Left hindlimb (tissue), 1 donor: ENCODE results near the gene STEAP1B.
"Not testable (repeated sequence)": the region's sequence is repeated elsewhere in the genome, so short reads cannot be mapped to it uniquely, and the experiment has no call there.

ENCODE experiments used
- DNase-seq: peaks from one replicate; pipeline ENCODE4 v3.0.0-alpha.2; 2018

STEAP1B gene

GRCh38 chr7:22499888-22500689 lies at the start of gene STEAP1B:
Gene STEAP1B, minus strand, starts transcription at chr7:22500188. Its CDS starts 5,333 bp downstream, at chr7:22494855.
- peak; percentile 90 for DNase-seq

- no peak for DNase-seq
Measured at GRCh38 chr7:22549051-22549450, 49.1 kb upstream of the STEAP1B start.

GRCh38 chr7:22548313-22548712 lies 48.3 kb upstream of the STEAP1B start:
- DNase-seq, result no peak

- DNase-seq, result no peak
Measured at GRCh38 chr7:22546769-22547168, 46.8 kb upstream of the STEAP1B start.

- no peak for DNase-seq
Measured at GRCh38 chr7:22545529-22545928, 45.5 kb upstream of the STEAP1B start.

- DNase-seq, result no peak
Measured at GRCh38 chr7:22544245-22544644, 44.3 kb upstream of the STEAP1B start.

GRCh38 chr7:22543169-22543568 lies 43.2 kb upstream of the STEAP1B start:
- DNase-seq, result no peak

- no peak for DNase-seq
Measured at GRCh38 chr7:22542669-22543068, 42.7 kb upstream of the STEAP1B start.

GRCh38 chr7:22542254-22542653 lies 42.3 kb upstream of the STEAP1B start:
- DNase-seq, result no peak

GRCh38 chr7:22541789-22542188 lies 41.8 kb upstream of the STEAP1B start:
- DNase-seq, result no peak

GRCh38 chr7:22528537-22528936 lies 28.5 kb upstream of the STEAP1B start:
- DNase-seq, result not testable (repeated sequence)

GRCh38 chr7:22524353-22524947 lies 24.5 kb upstream of the STEAP1B start:
- not testable (repeated sequence) for DNase-seq

- DNase-seq, result not testable (repeated sequence)
Measured at GRCh38 chr7:22523478-22524352, 23.7 kb upstream of the STEAP1B start.

- DNase-seq, result not testable (repeated sequence)
Measured at GRCh38 chr7:22519560-22519959, 19.6 kb upstream of the STEAP1B start.

- not testable (repeated sequence) for DNase-seq
Measured at GRCh38 chr7:22516950-22517349, 17.0 kb upstream of the STEAP1B start.

- not testable (repeated sequence) for DNase-seq
Measured at GRCh38 chr7:22514963-22515362, 15.0 kb upstream of the STEAP1B start.

- DNase-seq, result not testable (repeated sequence)
Measured at GRCh38 chr7:22507320-22507719, 7.3 kb upstream of the STEAP1B start.

GRCh38 chr7:22506316-22507020 lies 6.5 kb upstream of the STEAP1B start:
- DNase-seq, result not testable (repeated sequence)

GRCh38 chr7:22504519-22504918 lies 4.5 kb upstream of the STEAP1B start:
- DNase-seq, result not testable (repeated sequence)

GRCh38 chr7:22502104-22502503 lies 2.1 kb upstream of the STEAP1B start:
- not testable (repeated sequence) for DNase-seq

- not testable (repeated sequence) for DNase-seq
Measured at GRCh38 chr7:22501336-22501735, 1.3 kb upstream of the STEAP1B start.

- no peak for DNase-seq
Measured at GRCh38 chr7:22499044-22499443, 944 bp downstream of the STEAP1B start.

GRCh38 chr7:22496912-22497311 lies 3.1 kb downstream of the STEAP1B start:
- DNase-seq, result not testable (repeated sequence)
